H9 (cell line): Measurements from ENCODE around the gene MYNN. TPM values are rescaled to one million over a fixed set of nuclear protein-coding genes. Genes with fewer than 3 reads are reported as not detected.

Source experiments
- DNase-seq: peaks from one replicate; pipeline ENCODE4 v3.0.0-alpha.2; 2017
- H2AFZ ChIP-seq: one replicate; pipeline ENCODE4 v1.6.1; 2013; ENCODE audit warnings: mild to moderate bottlenecking, low read length, control low read depth, moderate library complexity
- H2AK5ac ChIP-seq: 2 replicates; pipeline ENCODE4 v1.6.1; 2013; ENCODE audit warnings: low read length, control low read depth, mixed read lengths; ENCODE audit not compliant: insufficient read length
- H2BK120ac ChIP-seq: one replicate; pipeline ENCODE4 v1.6.1; 2013; ENCODE audit warnings: low read depth, mild to moderate bottlenecking, low read length, control low read depth, inconsistent platforms; ENCODE audit not compliant: poor library complexity, severe bottlenecking
- H2BK12ac ChIP-seq: 2 replicates; pipeline ENCODE4 v1.6.1; 2013; ENCODE audit warnings: low read length, control low read depth, mixed read lengths, low read depth; ENCODE audit not compliant: insufficient read length
- H2BK15ac ChIP-seq: 2 replicates; pipeline ENCODE4 v1.6.1; 2013; ENCODE audit warnings: low read depth, low read length, control low read depth
- H2BK20ac ChIP-seq: one replicate; pipeline ENCODE4 v1.6.1; 2013; ENCODE audit warnings: low read depth, mild to moderate bottlenecking, low read length, control low read depth, inconsistent platforms; ENCODE audit not compliant: poor library complexity, severe bottlenecking
- H2BK5ac ChIP-seq: 2 replicates; pipeline ENCODE4 v1.6.1; 2013; ENCODE audit warnings: low read length, control low read depth, mixed read lengths; ENCODE audit not compliant: insufficient read length
- H3K14ac ChIP-seq: 2 replicates; pipeline ENCODE4 v1.6.1; 2013; ENCODE audit warnings: low read length, control low read depth; ENCODE audit not compliant: insufficient read depth
- H3K18ac ChIP-seq: 2 replicates; pipeline ENCODE4 v1.6.1; 2013; ENCODE audit warnings: low read depth, mild to moderate bottlenecking, mixed read lengths, low read length, control low read depth; ENCODE audit not compliant: insufficient read length
- H3K23ac ChIP-seq: 2 replicates; pipeline ENCODE4 v1.6.1; 2013; ENCODE audit warnings: low read length, control low read depth, mixed read lengths, low read depth; ENCODE audit not compliant: insufficient read length
- H3K23me2 ChIP-seq: 2 replicates; pipeline ENCODE4 v1.6.1; 2013; ENCODE audit warnings: low read depth, mild to moderate bottlenecking, mixed read lengths, low read length, control low read depth; ENCODE audit not compliant: insufficient read length, poor library complexity, severe bottlenecking
- H3K27ac ChIP-seq: 2 replicates; pipeline ENCODE4 v1.5.1; 2013; ENCODE audit warnings: low read length, control low read depth, mixed read lengths, low read depth; ENCODE audit not compliant: insufficient read length
- H3K27me3 ChIP-seq: 2 replicates; pipeline ENCODE4 v1.6.1; 2013; ENCODE audit warnings: low read length, control low read depth, inconsistent platforms; ENCODE audit not compliant: insufficient read depth
- H3K4ac ChIP-seq: 2 replicates; pipeline ENCODE4 v1.6.1; 2013; ENCODE audit warnings: low read depth, mild to moderate bottlenecking, control low read depth, inconsistent platforms, low read length, moderate library complexity
- H3K4me1 ChIP-seq: 2 replicates; pipeline ENCODE4 v1.6.1; 2013; ENCODE audit warnings: low read length, control low read depth, inconsistent platforms; ENCODE audit not compliant: insufficient read depth
- H3K4me2 ChIP-seq: 2 replicates; pipeline ENCODE4 v1.6.1; 2013; ENCODE audit warnings: low read length, control low read depth, mixed read lengths; ENCODE audit not compliant: insufficient read length, insufficient read depth
- H3K56ac ChIP-seq: 2 replicates; pipeline ENCODE4 v1.6.1; 2013; ENCODE audit warnings: low read depth, mild to moderate bottlenecking, mixed read lengths, low read length, control low read depth; ENCODE audit not compliant: insufficient read length
- H3K79me1 ChIP-seq: 2 replicates; pipeline ENCODE4 v1.6.1; 2013; ENCODE audit warnings: low read depth, mild to moderate bottlenecking, moderate library complexity, low read length, control low read depth, inconsistent platforms; ENCODE audit not compliant: insufficient read depth, poor library complexity, severe bottlenecking
- H3K79me2 ChIP-seq: 2 replicates; pipeline ENCODE4 v1.6.1; 2013; ENCODE audit warnings: low read length, control low read depth, inconsistent platforms; ENCODE audit not compliant: insufficient read depth
- H3K9ac ChIP-seq: 2 replicates; pipeline ENCODE4 v1.6.1; 2013; ENCODE audit warnings: low read length, control low read depth, mixed read lengths; ENCODE audit not compliant: insufficient read length; ENCODE audit errors: extremely low read depth
- H3K9me3 ChIP-seq: one replicate; pipeline ENCODE4 v1.6.1; 2013; ENCODE audit warnings: low read depth, low read length, inconsistent platforms; ENCODE audit not compliant: control insufficient read depth
- H3T11ph ChIP-seq: one replicate; pipeline ENCODE4 v1.6.1; 2013; ENCODE audit warnings: mild to moderate bottlenecking, low read length, control low read depth, inconsistent platforms
- H4K20me1 ChIP-seq: one replicate; pipeline ENCODE4 v1.6.1; 2013; ENCODE audit not compliant: control insufficient read depth, insufficient read length, insufficient read depth
- H4K5ac ChIP-seq: 2 replicates; pipeline ENCODE4 v1.6.1; 2013; ENCODE audit warnings: low read depth, mild to moderate bottlenecking, mixed read lengths, low read length, control low read depth; ENCODE audit not compliant: insufficient read length
- H4K8ac ChIP-seq: replicated peaks from 2 replicates; pipeline ENCODE4 v1.6.1; 2013; ENCODE audit warnings: low read length, control low read depth, mixed read lengths, low read depth; ENCODE audit not compliant: insufficient read length
- H4K91ac ChIP-seq: 2 replicates; pipeline ENCODE4 v1.6.1; 2013; ENCODE audit warnings: low read depth, mild to moderate bottlenecking, moderate library complexity, mixed read lengths, low read length, control low read depth; ENCODE audit not compliant: insufficient read length
- H3K27ac Mint-ChIP-seq, 3 experiments: 2 replicates in 2 of 3; 3 replicates in 1 of 3; pipeline ENCODE4 v1.8.0; 2020 to 2021; ENCODE audit warnings: mixed read lengths in 3 of 3, mild to moderate bottlenecking in 1 of 3, moderate library complexity in 1 of 3
- H3K27me3 Mint-ChIP-seq: 2 replicates; pipeline ENCODE4 v1.8.0; 2021; ENCODE audit warnings: low read depth, mild to moderate bottlenecking, moderate library complexity, mixed read lengths
- H3K36me3 Mint-ChIP-seq, 3 experiments: 2 replicates in 2 of 3; 3 replicates in 1 of 3; pipeline ENCODE4 v1.8.0; 2020 to 2021; ENCODE audit warnings: low read depth in 3 of 3, mixed read lengths in 3 of 3; ENCODE audit not compliant: insufficient read depth in 1 of 3
- H3K4me1 Mint-ChIP-seq, 2 experiments: 2 replicates each; pipeline ENCODE4 v1.8.0; 2020; ENCODE audit warnings: mixed read lengths in 2 of 2
- H3K4me3 Mint-ChIP-seq, 2 experiments: 2 replicates in 1 of 2; 3 replicates in 1 of 2; pipeline ENCODE4 v1.8.0; 2020 to 2021; ENCODE audit warnings: mild to moderate bottlenecking in 2 of 2, mixed read lengths in 2 of 2, moderate library complexity in 1 of 2
- H3K9me3 Mint-ChIP-seq, 2 experiments: 2 replicates in 1 of 2; 3 replicates in 1 of 2; pipeline ENCODE4 v1.8.0; 2020; ENCODE audit warnings: mild to moderate bottlenecking in 2 of 2, mixed read lengths in 2 of 2, moderate library complexity in 1 of 2
- WGBS: extraction: QIAGEN DNeasy Blood & Tissue Kit; methylation state at CpG from one replicate; pipeline ENCODE4 v1.1.7; 2013; ENCODE audit warnings: missing lambda C conversion rate, low lambda C conversion rate, mixed read lengths; ENCODE audit not compliant: insufficient read length; ENCODE audit errors: extremely low coverage; 5-methylcytosine and 5-hydroxymethylcytosine counted together
- total RNA-seq: library from RNA; stranded (reverse); gene quantifications from 2 replicates; pipeline ENCODE4 v1.2.1, GENCODE V29; 2021
- TF ChIP-seq, protein P1 (sequence below): fragments of 200-600 bp; sonication (generic); conservative IDR thresholded peaks from 3 replicates; pipeline ENCODE4 v1.8.0; 2021; ENCODE audit warnings: antibody characterized with exemption, mild to moderate bottlenecking

MYNN gene
- total RNA-seq, 1 experiment from 2014 or later = 15.9 TPM

- H2BK120ac ChIP-seq = no peak overlapping the region
- no peak overlapping the region for H2BK5ac ChIP-seq
Observed at GRCh38 chr3:169787120-169787519, 13.9 kb downstream of the MYNN start.

More at GRCh38 chr3:169787120-169787519, 13.9 kb downstream of the MYNN start:
- Histone ChIP-seq H4K91ac (no peak overlapping the region), H2AK5ac (no peak overlapping the region), H3K56ac (no peak overlapping the region), H3K79me2 (no peaks in the 10 kb centered on the region), H3K79me1 (no peaks in the 10 kb centered on the region), H3K9me3 (no peaks in the 10 kb centered on the region), H3K27ac (no peak overlapping the region), H4K8ac (no peak overlapping the region), H4K5ac (no peak overlapping the region), H3K18ac (no peak overlapping the region), H3K14ac (no peak overlapping the region), H2AFZ (no peak overlapping the region), H3K4me1 (no peaks in the 10 kb centered on the region), H3K4ac (no peak overlapping the region), H3K27me3 (no peaks in the 10 kb centered on the region), H3T11ph (no peak overlapping the region), H2BK12ac (no peak overlapping the region), H4K20me1 (no peaks in the 10 kb centered on the region), H3K23me2 (no peaks in the 10 kb centered on the region), H3K23ac (no peak overlapping the region), H2BK15ac (no peak overlapping the region), H3K9ac (no peak overlapping the region), H3K4me2 (no peak overlapping the region), H2BK20ac (no peak overlapping the region)
- TF ChIP-seq, protein P1, sequence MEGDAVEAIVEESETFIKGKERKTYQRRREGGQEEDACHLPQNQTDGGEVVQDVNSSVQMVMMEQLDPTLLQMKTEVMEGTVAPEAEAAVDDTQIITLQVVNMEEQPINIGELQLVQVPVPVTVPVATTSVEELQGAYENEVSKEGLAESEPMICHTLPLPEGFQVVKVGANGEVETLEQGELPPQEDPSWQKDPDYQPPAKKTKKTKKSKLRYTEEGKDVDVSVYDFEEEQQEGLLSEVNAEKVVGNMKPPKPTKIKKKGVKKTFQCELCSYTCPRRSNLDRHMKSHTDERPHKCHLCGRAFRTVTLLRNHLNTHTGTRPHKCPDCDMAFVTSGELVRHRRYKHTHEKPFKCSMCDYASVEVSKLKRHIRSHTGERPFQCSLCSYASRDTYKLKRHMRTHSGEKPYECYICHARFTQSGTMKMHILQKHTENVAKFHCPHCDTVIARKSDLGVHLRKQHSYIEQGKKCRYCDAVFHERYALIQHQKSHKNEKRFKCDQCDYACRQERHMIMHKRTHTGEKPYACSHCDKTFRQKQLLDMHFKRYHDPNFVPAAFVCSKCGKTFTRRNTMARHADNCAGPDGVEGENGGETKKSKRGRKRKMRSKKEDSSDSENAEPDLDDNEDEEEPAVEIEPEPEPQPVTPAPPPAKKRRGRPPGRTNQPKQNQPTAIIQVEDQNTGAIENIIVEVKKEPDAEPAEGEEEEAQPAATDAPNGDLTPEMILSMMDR = no peak
- H3K27ac Mint-ChIP-seq = no peak overlapping the region
- no CpG with 5 or more reads among the region's 4 CpGs for WGBS
- H3K4me3 Mint-ChIP-seq = no peak overlapping the region
- no peaks in the 10 kb centered on the region for H3K9me3 Mint-ChIP-seq
- no peaks in the 10 kb centered on the region for H3K27me3 Mint-ChIP-seq
- DNase-seq = no peak
- peaks cover 0 to 8% of the 10 kb centered on the region in 2 experiments; a peak in 2 of 4 replicates for H3K4me1 Mint-ChIP-seq
- peaks cover 14 to 51% (median 37%) of the 10 kb centered on the region in 3 experiments; a peak in 6 of 7 replicates for H3K36me3 Mint-ChIP-seq
